K562 (cell line): ENCODE results near the gene NT5DC1. TPM values are rescaled to one million over a fixed set of nuclear protein-coding genes. Genes with fewer than 3 reads are reported as not detected.

Experiments
- EP300 ChIP-seq: IDR thresholded peaks from 2 replicates; pipeline ENCODE4 v1.6.1; 2012; ENCODE audit warnings: low read length, improper control_type of control experiment
- L3MBTL2 ChIP-seq: fragments of 450-650 bp; IDR thresholded peaks from 2 replicates; pipeline ENCODE4 v1.6.1; 2016; ENCODE audit warnings: mild to moderate bottlenecking, moderate library complexity
- ZNF511 ChIP-seq: sonication (generic); formaldehyde crosslinking; IDR thresholded peaks from 2 replicates; pipeline ENCODE4 v1.8.0; 2022; ENCODE audit warnings: mild to moderate bottlenecking, missing genetic modification reagents
- polyA plus RNA-seq, 8 experiments: library from polyadenylated mRNA; depleted of rRNA in 4 of 8; stranded (reverse) in 5 of 8; unstranded in 3 of 8; fragments of >200 nt; fragmentation: Nextera tagmentation in 2 of 8; fragmentation: Illumina TruSeq in 1 of 8; extraction: Ambion mirVana in 2 of 8; extraction: Trizol in 1 of 8; gene quantifications; 2 replicates each; pipeline versions ENCODE4 v1.2.1 to v1.2.3, GENCODE V29; 2011 to 2014; ENCODE audit warnings: inconsistent platforms in 1 of 8, missing spikeins in 1 of 8
- total RNA-seq, 7 experiments: library from RNA; depleted of rRNA in 6 of 7; stranded (reverse); fragments of >200 nt in 6 of 7; fragmentation: Illumina TruSeq in 2 of 7; extraction: Trizol in 2 of 7; gene quantifications; 2 replicates each; pipeline versions ENCODE4 v1.2.1 to v1.2.3, GENCODE V29; 2011 to 2021; ENCODE audit warnings: low replicate concordance in 1 of 7
- TF ChIP-seq, protein P1 (sequence below): fragments of 250-450 bp; sonication (Bioruptor Pico); IDR thresholded peaks from 2 replicates; pipeline ENCODE4 v1.5.0; 2021; ENCODE audit warnings: mild to moderate bottlenecking, moderate library complexity
- TF ChIP-seq, protein P2 (sequence below), 2 experiments: fragments of 200-800 bp in 1 of 2; sonication (Bioruptor generic) in 1 of 2; sonication (generic) in 1 of 2; formaldehyde crosslinking in 1 of 2; IDR thresholded peaks in 1 of 2; conservative IDR thresholded peaks in 1 of 2; 2 replicates each; pipeline versions ENCODE4 v1.5.0 to v1.6.1; 2016 to 2020; ENCODE audit warnings: missing compliant biosample characterization in 1 of 2, missing genetic modification characterization in 1 of 2, missing genetic modification reagents in 1 of 2

The NT5DC1 gene
- total and polyA plus RNA-seq, 9 of the 15 experiments (the other 6 are each of a cell fraction or from before 2014, with no cell fraction given), result 4.9 to 28.5 (median 16.3) TPM

GRCh38 chr6:116253188-116253504 is 152.5 kb downstream of the NT5DC1 start (continued):
- TF ChIP-seq EP300 (no peak), L3MBTL2 (peak; percentile 46; the same call in 1 of the 2 replicates), ZNF511 (CRISPR knock-in tag) (no peak)
- TF ChIP-seq, protein P1, sequence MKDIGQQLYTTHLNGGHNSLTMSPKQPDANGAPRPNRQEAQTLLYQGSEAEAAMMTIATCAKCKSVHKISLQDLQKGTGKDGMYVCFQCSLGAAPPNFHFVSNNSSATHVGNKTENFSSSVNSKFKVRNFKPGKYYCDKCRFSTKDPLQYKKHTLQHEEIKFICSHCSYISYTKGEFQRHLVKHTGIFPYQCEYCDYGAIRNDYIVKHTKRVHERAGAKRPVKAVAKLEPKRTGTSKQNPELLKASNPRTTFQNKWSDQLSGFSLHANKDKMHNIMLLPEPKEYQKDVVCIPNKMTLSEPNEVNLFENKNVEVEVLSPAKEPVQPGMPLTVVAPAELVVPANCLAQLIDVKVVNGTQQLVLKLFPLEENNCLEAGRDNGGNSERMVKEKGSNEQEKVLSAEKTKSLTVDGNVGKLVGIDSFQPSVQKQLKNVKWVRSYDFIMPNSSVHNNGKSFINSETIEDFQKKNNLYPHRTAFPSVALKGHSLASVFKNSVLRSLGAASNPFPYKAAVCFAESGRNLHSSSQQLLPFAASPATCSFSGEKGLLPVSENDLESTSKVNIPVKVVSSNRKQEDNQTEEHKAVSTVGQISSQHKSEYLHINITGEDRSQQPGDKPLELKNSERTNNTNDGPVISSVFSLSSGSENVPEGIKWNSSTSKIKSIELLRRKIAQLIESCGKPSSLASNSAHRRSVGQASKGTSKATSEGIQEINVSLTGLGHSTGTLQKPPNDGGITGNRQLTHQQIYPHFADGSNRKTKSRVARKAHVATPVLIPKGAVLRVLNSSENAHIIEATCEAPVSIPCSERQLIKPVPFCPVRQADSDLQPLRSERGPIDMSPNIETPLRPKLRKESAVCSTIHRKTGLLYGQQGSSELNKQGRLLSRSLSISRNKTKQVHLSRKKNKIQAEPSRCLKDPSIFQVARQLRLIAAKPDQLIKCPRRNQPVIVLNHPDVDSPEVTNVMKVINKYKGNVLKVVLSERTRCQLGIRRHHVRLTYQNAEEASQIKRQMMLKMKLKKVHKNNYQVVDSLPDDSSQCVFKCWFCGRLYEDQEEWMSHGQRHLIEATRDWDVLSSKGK (CRISPR knock-in tag), result no peak
- TF ChIP-seq, protein P2, sequence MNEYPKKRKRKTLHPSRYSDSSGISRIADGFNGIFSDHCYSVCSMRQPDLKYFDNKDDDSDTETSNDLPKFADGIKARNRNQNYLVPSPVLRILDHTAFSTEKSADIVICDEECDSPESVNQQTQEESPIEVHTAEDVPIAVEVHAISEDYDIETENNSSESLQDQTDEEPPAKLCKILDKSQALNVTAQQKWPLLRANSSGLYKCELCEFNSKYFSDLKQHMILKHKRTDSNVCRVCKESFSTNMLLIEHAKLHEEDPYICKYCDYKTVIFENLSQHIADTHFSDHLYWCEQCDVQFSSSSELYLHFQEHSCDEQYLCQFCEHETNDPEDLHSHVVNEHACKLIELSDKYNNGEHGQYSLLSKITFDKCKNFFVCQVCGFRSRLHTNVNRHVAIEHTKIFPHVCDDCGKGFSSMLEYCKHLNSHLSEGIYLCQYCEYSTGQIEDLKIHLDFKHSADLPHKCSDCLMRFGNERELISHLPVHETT (CRISPR knock-in tag; conservative IDR thresholded peaks at IDR 0.05 in 1 of 2, IDR thresholded peaks at IDR 0.05 in 1 of 2), result no peak
